Lung (tissue), 12 donors: Measurements from ENCODE around the gene XRCC4. TPM values are rescaled to one million over a fixed set of nuclear protein-coding genes. Genes with fewer than 3 reads are reported as not detected.

Source experiments
- ATAC-seq: fragments of 200-7000 bp; cut with Tn5 transposase; one replicate; pipeline ENCODE4 v1.9.1; 2020; ENCODE audit warnings: moderate number of reproducible peaks; ENCODE audit not compliant: insufficient read depth, low FRiP score
- DNase-seq, 3 donors: peaks; one replicate each; pipeline ENCODE4 v3.0.0-alpha.2; 2013 to 2017
- H3K27ac ChIP-seq, 2 donors: one replicate each; pipeline ENCODE4 v1.5.1; 2013; ENCODE audit warnings: mild to moderate bottlenecking in 2 of 2, moderate library complexity in 2 of 2, control low read depth in 1 of 2, inconsistent platforms in 1 of 2, low read depth in 1 of 2, low read length in 1 of 2
- H3K27me3 ChIP-seq, 3 donors: one replicate each; pipeline ENCODE4 v1.5.1; 2013; ENCODE audit warnings: low read length in 2 of 3; ENCODE audit not compliant: control insufficient read depth in 3 of 3, insufficient read depth in 3 of 3
- H3K36me3 ChIP-seq, 4 donors: one replicate each; pipeline ENCODE4 v1.5.1; 2013; ENCODE audit warnings: low read length in 4 of 4, mild to moderate bottlenecking in 1 of 4, moderate library complexity in 1 of 4; ENCODE audit not compliant: control insufficient read depth in 4 of 4, insufficient read depth in 4 of 4
- H3K4me1 ChIP-seq, 5 donors: one replicate each; pipeline ENCODE4 v1.5.1; 2013; ENCODE audit warnings: low read length in 5 of 5, mild to moderate bottlenecking in 2 of 5, moderate library complexity in 1 of 5; ENCODE audit not compliant: control insufficient read depth in 5 of 5, insufficient read depth in 5 of 5
- H3K4me3 ChIP-seq: one replicate; pipeline ENCODE4 v1.5.1; 2013; ENCODE audit warnings: mild to moderate bottlenecking, control low read depth, moderate library complexity
- H3K9ac ChIP-seq, 2 donors: one replicate each; pipeline ENCODE4 v1.5.1; 2013; ENCODE audit warnings: low read length in 2 of 2, control low read depth in 1 of 2; ENCODE audit not compliant: insufficient read depth in 1 of 2
- H3K9me3 ChIP-seq, 4 donors: one replicate each; pipeline ENCODE4 v1.5.1; 2013; ENCODE audit warnings: low read length in 3 of 4, mild to moderate bottlenecking in 1 of 4, moderate library complexity in 1 of 4; ENCODE audit not compliant: control insufficient read depth in 4 of 4, insufficient read depth in 3 of 4
- CTCF ChIP-seq: IDR thresholded peaks from 2 replicates; pipeline ENCODE4 v1.5.1; 2012; ENCODE audit warnings: mild to moderate bottlenecking; ENCODE audit errors: control extremely low read depth, extremely low read depth
- WGBS, 2 donors: extraction: QIAGEN DNeasy Blood & Tissue Kit; methylation state at CpG; one replicate each; pipeline ENCODE4 v1.1.7; 2013; 5-methylcytosine and 5-hydroxymethylcytosine counted together
- polyA plus RNA-seq, 2 donors: library from polyadenylated mRNA; stranded (reverse); fragments of 200-250 nt; gene quantifications; one replicate each; pipeline ENCODE4 v1.2.1, GENCODE V29; 2013
- total RNA-seq, 2 donors: library from RNA; depleted of rRNA in 1 of 2; stranded (reverse); fragments of >200 nt in 1 of 2; gene quantifications; one replicate each; pipeline ENCODE4 v1.2.1, GENCODE V29; 2014 to 2021
- donor health status: control.
- donor health status: control.
- donor health status: Bipolar disorder and iron deficiency.
- donor health status: healthy.
- donor health status: DM: yes; HTN: yes; CAD: no.

The XRCC4 gene
- total and polyA plus RNA-seq, 4 donors: 3.8 to 10.7 (median 8.4) TPM

GRCh38 chr5:83209963-83210362 is 132.6 kb downstream of the XRCC4 start:
- Histone ChIP-seq H3K9me3 (no peaks in the 10 kb centered on the region), H3K27me3 (no peaks in the 10 kb centered on the region), H3K36me3 (no peaks in the 10 kb centered on the region), H3K4me1 (no peaks in the 10 kb centered on the region), H3K27ac (no peak overlapping the region), H3K9ac (no peak overlapping the region), H3K4me3 (no peak overlapping the region)
- no peak for ATAC-seq
- no peak for DNase-seq
- no peak for TF ChIP-seq CTCF

- H3K36me3 ChIP-seq: no peaks in the 10 kb centered on the region
- no peak for TF ChIP-seq CTCF
- ATAC-seq: no peak
- no peak overlapping the region for H3K4me3 ChIP-seq
- H3K27me3 ChIP-seq: no peaks in the 10 kb centered on the region
- DNase-seq: no peak
- peaks cover 0 to 10% (median 0%) of the 10 kb centered on the region in 5 donors for H3K4me1 ChIP-seq
- no peak overlapping the region for H3K9ac ChIP-seq
- no peaks in the 10 kb centered on the region for H3K9me3 ChIP-seq
- H3K27ac ChIP-seq: no peak overlapping the region
Observed at GRCh38 chr5:83219077-83219476, 141.7 kb downstream of the XRCC4 start.

GRCh38 chr5:83219495-83219894 is 142.1 kb downstream of the XRCC4 start:
- 69 to 70% methylated on average over 4 of the region's 4 CpGs for WGBS, 2 donors
- H3K9ac ChIP-seq: no peak overlapping the region
- H3K4me1 ChIP-seq: peaks cover 0 to 10% (median 0%) of the 10 kb centered on the region in 5 donors
- no peak for DNase-seq
- H3K27me3 ChIP-seq: no peaks in the 10 kb centered on the region
- H3K36me3 ChIP-seq: no peaks in the 10 kb centered on the region
- no peak for TF ChIP-seq CTCF
- H3K4me3 ChIP-seq: no peak overlapping the region
- no peak for ATAC-seq
- no peak overlapping the region for H3K27ac ChIP-seq
- no peaks in the 10 kb centered on the region for H3K9me3 ChIP-seq

GRCh38 chr5:83220331-83220730 is 143.0 kb downstream of the XRCC4 start:
- H3K9ac ChIP-seq: no peak overlapping the region
- H3K4me1 ChIP-seq: peaks cover 0 to 10% (median 0%) of the 10 kb centered on the region in 5 donors
- H3K27ac ChIP-seq: no peak overlapping the region
- DNase-seq: peak; percentile 76 to 91 (median 84)
- no peak for TF ChIP-seq CTCF
- no peak for ATAC-seq
- 68 to 73% methylated on average over 3 of the region's 3 CpGs for WGBS, 2 donors
- H3K4me3 ChIP-seq: no peak overlapping the region
- H3K9me3 ChIP-seq: no peaks in the 10 kb centered on the region
- no peaks in the 10 kb centered on the region for H3K36me3 ChIP-seq
- no peaks in the 10 kb centered on the region for H3K27me3 ChIP-seq
